GM19043 (cell line): ENCODE results near the gene NPHP1.
"Not testable (repeated sequence)": the region's sequence is repeated elsewhere in the genome, so short reads cannot be mapped to it uniquely, and the experiment has no call there.

Experiments
- ATAC-seq: cut with Tn5 transposase; IDR thresholded peaks from one replicate; pipeline ENCODE4 v1.9.1; 2021; ENCODE audit warnings: low read depth; ENCODE audit not compliant: unreplicated experiment

NPHP1 gene

DNA sequence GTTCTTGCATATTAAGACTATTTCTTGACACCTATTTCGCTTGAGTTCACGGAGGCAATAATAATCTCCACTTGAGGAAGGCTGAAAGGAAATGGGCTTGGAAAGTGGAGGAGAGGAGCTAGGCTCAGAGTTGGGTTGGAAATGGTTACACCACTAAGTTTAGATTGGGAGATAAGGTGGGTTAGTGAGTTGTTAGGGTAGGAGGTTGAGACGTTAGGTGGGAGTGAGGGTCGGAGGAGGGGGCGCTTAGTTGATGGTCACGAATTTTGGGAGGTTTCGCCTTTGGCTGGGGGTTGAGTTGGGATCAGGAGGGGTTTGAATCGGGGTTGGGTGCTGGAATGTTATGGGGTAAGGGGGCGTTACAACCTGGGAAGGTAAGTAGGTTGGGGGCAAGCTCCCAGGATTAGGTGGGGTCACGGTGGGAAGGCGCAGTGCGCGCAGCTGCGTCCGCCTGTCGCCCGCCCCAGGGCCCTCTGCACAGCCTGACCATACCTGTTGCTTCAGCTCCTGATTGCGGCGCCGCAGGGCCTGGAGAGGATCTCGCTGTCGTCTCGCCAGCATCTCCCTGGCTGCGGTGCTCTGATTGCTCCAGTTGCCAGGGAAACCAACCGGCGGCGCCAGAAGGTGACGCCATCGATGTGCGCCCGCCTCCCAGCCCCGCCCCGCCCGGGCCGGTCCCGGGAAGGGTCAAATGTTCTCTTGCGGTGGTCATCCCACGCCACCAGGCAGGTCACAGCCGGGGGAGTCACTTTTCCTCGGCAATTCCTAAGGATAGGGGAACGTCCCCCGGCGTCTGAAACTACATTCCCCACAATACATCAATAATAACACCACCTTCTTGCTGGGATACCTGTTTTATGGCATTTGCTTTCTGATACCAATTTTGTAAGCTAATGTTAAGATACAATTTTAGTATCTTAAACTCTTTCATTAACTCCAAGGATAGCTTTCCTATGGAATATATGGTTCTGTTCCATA is at the start of gene NPHP1:
Gene NPHP1 (minus strand): TSS at position 606 of the 978 bp plus-strand sequence. CDS start 45 bp downstream, at position 561.
- ATAC-seq, result peak; percentile 95

DNA sequence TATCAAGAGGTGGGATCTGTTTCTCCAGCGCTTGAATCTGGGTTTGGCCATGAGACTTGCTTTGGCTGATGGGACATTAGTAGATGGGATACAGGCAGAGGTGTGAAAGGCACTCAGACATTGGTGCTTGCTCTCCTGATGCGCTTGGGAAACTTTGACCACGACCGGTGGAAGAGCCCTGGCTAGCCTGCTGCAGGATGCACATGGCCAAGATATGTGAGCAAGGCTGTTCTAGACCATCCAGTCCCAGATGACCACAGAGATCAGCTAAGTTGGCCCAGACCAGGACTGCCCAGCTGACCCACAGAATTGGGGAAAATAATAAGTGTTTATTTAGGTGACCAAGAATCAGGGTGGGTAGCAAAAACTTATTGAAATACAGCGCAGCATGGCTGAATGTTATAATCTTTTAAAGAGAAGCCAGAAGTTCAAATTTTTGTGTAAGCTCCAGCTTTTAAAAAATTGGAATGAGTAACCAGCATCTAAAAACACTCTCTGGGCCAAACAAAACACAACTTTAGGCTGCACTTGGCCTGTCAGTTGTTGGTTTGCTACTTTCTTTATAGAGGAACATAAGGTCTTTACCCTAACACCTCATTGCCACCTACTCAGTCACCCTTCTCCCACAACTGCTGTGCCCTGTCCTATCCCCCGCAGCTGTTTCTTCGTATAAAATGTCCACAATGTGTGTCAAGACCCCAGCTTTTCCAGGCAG is 43.4 kb upstream of the NPHP1 start:
- not testable (repeated sequence) for ATAC-seq

DNA sequence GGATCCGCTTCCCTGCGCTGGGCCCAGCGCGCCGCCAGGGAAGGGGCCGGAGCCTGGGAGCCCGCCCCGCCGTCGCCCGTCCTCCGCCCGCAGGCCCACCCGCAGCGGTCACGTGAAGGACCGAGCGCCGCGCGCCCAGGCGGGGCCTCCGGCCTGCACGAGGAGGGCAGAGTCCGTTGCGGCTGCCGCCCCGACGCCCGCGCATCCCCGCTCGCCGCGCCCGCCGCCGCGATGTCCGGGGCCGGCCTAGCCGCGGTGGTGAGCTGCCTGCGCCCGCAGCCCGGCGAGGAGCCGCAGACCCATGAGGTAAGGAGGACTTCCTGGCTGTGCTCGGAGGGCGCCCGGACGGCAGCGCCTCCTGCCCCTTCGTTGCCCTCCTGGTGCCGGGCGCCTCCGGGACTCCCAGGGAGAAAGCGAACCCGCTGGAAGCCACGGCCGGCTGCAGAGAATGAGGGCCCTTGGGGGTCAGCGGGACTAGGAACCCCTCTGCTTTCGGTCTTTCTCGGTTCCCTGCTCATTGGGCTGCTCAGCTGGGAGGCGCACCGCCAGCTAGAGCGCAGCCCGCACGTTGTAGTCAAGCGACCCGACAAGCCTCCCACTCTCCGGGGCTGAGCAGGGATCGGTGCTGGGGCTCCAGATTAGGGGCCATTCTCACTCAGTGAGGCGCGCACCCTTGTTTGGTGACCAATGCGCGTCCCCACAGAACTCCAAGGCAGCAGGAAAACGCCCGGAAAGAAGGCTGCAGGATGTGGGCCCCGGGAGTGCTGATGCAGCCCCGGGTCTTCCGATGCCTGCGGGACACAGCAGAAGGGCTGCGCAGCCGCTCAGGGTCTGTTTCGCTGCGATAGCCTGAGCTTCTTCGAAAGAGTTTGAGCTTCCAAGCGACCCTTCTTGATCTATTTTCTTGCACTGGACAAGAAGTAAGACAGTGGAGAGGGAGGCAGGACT is 40.9 kb upstream of the NPHP1 start:
- not testable (repeated sequence) for ATAC-seq

DNA sequence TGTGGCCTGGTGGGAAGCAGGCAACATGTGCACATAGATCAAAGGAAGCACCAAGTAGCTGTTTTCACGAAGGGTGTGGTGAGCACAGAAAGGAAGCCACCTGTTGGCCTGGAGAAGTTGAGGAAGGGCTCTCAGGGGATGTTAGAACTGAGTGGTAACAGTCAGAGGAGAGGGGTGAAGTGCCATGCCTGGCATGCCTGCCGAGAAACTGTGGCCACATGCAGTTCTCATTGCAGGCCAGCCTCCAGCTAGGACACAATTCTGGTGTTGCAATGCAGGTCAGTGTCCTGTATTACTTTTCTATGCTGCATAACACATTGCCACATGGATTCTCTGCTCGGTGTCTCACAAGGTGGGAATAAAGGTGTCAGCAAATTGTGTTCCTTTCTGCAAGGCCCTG is 38.5 kb upstream of the NPHP1 start:
- ATAC-seq, result not testable (repeated sequence)

DNA sequence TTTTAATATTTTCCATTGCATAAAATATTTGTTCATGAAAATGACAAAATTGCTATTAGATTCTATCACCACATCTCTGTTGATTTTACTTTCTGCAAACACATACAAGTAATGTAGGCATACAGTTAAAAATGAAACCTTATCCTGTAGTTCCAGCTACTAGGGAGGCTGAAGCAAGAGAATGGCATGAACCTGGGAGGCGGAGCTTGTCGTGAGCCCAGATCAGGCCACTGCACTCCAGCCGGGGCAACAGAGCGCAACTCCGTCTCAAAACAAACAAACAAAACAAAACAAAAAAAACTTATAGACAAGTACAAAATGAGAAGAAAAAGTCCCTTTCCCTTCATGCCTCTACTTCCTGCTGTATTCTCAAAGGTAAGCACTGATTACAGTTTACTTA is 29.7 kb upstream of the NPHP1 start:
- not testable (repeated sequence) for ATAC-seq

DNA sequence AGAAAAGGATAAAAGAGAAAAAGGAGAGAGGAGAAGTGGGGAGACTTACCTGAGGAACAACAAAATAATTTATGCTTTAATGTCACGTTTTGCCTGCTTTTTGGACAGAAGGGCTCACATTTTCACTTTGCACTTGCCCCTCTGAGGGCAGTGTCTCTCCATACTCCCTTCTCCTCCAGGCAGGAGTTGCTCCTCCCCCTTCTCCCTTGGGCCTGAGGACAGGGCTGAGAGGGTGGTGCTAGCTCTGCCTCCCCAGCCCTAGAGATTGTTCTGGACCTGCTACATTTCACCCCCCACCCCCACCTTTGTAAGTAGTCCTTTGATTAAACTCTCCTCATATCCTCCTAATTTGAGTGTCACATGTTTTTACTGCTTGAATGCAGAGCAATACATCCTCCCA is 25.1 kb upstream of the NPHP1 start:
- not testable (repeated sequence) for ATAC-seq

DNA sequence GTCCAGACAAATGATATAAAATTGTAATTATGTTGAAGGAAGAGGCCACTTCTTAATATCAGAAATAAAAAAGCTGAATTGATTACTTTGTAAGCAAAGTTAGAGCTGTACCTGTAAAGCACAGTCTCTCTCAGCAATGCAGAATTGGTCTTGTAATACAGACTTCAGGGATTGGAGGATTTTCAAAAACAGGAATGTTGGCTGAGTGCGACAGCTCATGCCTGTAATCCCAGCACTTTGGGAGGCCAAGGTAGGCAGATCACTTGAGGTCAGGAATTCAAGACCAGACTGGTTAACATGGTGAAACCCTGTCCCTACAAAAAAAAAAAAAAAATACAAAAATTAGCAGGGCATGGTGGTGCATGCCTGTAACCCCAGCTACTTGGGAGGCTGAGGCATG is 17.8 kb upstream of the NPHP1 start:
- not testable (repeated sequence) for ATAC-seq

DNA sequence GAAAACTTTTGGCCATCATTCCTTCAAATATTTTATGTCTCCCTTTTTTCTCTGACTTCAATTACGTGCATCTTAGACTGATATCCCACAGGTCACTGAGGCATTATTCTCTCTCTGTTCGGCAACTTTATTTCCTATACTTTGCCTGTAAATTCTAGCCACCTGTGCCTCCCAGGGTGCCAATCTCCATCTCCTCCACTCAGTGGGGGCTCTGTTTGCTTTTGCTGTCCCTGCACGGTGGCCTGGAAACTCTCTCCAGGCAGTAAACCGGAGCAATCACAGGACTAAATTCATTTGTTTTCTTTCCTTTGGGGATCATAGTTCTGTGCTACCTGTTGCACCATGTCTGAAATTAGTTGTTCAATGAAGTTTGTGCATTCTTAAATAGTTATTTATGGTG is 17.1 kb upstream of the NPHP1 start:
- ATAC-seq, result no peak

DNA sequence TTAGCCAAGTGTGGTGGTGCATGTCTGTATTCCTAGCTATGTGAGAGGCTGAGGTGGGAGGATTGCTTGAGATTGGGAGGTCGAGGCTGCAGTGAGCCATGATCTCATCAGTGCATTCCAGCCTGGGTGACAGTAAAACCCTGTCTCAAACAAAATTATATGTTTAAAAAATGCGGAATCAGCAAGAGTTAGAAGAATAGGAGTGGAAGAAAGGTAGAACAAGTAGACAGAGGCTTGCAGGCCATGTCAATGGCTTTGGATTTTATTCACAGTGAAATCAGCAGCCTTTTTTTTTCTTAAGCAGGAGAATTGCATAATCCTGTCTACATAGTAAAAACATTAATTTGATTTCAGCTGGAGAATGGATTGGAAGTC is 15.4 kb upstream of the NPHP1 start:
- no peak for ATAC-seq

DNA sequence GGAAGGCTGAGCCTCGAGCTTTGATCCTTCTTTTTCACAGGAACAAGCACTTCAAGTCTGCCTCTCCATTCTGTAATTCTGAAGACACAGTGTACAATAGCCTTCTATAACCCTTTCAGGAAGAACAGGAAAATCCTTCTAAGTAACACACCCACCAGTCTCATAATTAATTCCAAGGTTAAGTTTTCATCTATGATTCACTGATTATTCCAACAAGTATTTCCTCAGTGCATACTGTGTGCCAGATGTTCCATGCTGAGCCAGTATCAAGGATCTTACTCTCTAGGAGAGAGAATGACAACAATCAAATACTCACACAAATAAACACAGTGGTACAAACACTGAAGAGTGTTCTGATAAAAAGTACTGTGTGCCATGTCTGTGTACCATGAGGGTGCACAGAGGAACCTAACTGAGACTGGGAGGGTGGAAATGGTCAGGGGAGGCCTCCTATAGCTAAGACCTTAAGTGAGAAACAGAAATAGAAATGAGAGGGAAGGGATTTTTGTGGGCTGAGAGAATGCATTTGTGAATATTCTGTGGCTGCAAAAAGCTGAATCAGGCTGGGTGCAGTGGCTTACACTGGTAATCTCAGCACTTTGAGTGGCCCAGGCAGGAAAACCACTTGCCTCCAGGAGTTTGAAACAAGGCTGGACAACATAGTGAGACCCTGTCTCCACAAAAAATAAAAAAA is 14.8 kb upstream of the NPHP1 start:
- ATAC-seq, result no peak

DNA sequence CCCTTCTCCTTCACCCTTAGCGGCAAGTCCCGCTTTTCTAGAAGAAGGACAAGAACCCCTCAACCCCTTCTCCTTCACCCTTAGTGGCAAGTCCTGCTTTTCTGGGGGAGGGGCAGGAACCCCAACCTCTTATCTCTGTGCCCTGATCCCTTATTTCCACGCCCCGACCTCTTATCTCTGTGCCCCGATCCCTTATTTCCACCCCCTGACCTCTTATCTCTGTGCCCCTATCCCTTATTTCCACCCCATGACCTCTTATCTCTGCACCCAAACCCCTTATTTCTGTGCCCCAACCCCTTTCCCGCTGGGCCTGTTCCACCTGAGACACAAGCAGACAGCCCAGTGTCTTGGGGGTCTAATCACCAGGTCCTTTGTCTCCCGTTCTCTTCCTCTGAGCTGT is 14.1 kb upstream of the NPHP1 start:
- not testable (repeated sequence) for ATAC-seq

DNA sequence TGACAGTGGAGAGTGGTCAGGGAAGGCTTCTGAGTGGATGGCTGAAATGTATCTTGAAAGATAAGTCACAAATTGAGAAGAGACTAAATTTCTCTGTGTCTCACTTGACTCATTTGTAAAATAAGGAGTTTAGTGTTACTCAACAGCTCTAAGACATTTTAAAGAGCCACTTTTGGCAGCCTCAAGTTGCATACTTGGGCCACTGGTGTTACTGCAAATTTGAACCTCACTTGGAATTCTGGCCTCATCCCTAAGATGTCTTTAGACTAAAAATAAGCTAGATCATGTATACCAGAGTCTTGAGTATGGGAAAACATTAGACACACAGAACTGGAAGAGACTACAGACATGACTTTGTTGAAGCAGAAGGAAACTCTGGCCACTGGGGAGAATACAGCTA is 12.0 kb upstream of the NPHP1 start:
- no peak for ATAC-seq

DNA sequence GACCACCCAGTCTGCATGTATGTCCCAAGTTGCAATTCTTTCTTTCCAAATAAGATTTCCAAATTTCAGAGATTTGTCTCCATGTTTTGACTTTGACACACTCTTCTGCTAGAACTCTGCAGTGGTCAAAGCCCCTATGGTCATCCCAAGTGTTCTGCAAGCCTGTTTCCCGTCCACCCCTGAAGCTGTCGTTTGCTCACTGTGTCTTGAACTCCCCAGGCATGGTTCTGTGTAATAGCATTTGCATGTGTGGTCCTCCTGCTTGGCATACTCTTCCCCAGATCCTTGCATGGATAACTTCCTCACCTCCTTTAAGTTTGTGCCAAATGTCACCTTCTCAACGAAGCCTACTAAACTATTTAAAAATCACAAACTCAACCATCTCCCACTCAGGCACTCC is 11.4 kb upstream of the NPHP1 start:
- no peak for ATAC-seq

DNA sequence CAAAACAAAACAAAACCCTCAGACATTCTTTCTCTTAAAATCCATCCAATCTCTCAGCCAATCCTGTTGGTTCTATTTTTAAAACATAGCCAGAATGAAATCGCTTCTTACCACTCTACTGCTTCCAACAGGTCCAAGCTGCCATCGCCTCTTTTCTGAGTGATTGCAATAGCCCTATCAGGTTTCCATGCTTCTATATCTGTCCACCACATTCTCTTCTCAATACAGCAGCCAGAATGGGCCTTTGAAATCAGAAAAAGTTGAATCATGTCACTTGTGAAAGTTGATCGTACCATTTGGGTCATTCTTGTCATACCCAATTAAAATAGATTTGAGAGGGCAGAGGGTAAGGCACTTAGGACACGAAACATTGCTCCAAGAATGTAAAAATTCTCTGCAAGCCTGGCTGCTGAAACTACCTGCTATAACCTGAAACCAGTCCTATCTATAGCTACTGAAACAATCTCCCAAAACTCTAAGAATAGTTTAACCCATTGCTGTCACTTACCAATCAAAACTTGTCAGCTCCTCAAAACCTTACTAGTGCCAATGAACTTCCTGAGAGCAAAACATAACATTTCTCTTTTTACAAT is 10.8 kb upstream of the NPHP1 start:
- ATAC-seq, result no peak

DNA sequence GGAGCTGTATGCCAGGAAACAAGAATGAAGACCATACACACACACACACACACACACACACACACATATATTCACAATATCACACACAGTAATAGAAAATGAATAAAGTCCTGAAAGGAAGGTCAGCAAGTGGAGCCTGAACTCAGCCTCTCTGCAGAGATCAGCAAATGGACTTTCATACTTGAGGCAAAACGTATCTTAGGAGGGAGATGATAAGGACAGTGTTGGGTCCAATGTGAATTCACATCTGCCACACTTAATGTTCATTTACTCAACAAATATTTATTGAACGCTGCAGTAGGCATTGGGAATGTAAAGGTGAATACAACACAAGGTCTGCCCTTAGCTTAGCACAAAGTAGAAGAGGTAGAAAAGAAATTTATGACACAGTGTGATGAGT is 10.3 kb upstream of the NPHP1 start:
- no peak for ATAC-seq

DNA sequence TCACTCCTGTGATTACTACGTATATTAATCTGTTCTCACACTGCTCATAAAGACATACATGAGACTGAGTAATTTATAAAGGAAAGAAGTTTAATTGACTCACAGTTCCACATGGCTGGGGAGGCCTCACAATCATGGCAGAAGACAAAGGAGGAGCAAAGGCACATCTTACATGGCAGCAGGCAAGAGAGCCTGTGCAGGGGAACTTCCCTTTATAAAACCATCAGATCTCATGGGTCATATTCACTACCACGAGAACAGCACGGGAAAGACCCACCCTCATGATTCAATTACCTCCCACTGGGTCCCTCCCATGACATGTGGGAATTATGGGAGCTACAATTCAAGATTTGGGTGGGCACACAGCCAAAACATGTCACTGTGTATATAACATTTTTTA is 8.7 kb upstream of the NPHP1 start:
- ATAC-seq, result not testable (repeated sequence)

DNA sequence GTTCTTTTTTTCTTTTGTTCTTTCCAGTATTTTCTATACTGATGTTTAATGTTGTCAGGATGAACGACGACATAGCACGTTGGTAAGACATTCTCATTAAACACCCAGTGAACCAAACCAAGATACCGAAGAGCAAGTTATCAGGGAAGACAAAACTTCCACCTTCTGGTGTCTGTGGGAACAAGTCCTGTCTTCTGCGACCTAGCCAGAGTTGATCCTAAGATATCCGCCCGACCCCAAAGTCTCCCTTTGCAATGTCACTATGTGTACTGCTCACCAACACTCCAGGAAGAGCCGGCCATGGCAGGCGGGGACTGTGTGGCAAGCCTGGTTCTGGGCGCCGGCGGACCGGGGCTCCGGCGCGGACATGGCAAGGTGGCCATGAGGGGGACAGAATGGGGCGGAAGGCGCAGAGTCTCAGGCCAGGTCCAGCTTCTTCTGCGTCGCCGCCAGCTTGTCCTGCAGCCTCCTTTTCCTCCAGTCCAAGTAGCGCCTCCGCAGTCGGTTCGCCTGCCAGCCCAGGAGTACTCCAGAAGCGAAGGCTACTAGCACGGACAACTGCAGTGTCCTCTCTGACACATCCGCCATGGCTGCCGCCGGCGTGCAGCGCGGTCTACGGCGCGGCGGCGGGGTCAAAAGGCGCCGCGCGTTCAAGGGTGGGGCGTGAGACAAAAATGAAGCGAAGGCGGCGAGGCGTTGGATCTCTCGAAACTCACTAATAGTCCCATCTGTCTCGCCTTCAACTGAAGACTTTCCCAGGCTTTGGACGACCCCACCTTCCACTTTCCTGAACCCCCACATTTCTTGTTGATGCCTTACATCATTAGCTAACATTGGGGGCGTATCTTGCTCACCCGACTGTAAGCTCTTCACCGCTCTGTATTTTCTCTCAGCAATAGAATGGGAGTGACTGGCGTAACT is 7.4 kb upstream of the NPHP1 start, which contains the start of gene MTLN:
Gene MTLN (minus strand): TSS at position 610 of the 921 bp plus-strand sequence. CDS start 22 bp downstream, at position 588.
- ATAC-seq, result peak; percentile 93

DNA sequence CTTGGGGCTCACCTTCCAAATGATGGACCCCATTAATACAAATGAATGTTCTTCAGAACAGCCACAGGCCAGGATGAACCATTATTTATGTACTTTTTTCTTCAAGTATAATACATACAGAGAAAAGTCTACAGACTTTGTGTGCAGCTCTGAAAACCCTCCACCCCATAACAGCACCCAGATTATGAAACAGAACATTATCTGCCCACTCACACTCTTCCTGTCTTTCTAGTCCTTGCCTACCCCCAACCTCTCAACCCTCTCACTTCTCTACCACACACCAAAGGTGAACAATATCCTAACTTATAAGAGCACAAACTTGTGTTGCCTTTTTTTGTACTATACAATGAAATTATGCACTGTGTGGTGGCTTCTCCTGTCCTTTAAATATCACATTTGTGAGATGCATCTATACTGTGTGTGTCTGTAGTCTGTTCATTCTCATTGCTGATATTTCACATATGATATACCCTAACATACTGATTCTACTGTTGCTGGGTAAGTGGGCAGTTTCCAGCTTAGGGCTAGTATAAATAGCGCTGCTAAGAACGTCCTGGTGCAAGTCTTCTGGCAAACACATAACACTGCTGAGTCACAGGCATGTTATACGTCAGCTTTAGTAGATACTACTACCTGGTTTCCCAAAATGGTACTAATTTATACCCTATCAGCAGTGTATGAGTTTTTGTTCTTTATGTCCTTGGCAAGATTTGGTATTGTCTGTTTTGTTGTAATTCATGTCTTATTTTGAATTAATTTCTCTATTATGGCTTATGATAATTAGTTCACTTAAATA is 1.0 kb upstream of the NPHP1 start:
- no peak for ATAC-seq
